ENCODE results near the gene AR.

GRCh38 chrX:67607466-67607865, 63.6 kb downstream of the AR start:
- TF ChIP-seq EP300 (conservative IDR thresholded peaks at IDR 0.05; ENCODE audit: poor library complexity, severe bottlenecking) = no peak
- TF ChIP-seq CTCF (IDR thresholded peaks at IDR 0.05; ENCODE audit: poor library complexity, severe bottlenecking) = no peak

Data from neural cell (in vitro differentiated cells).